GM19468 (cell line): ENCODE results near the gene STX11.
A peak's percentile ranks its signal among the peaks of the same experiment; 100 is the strongest.
"Not testable (repeated sequence)": the region's sequence is repeated elsewhere in the genome, so short reads cannot be mapped to it uniquely, and the experiment has no call there.

Source experiments
- ATAC-seq: cut with Tn5 transposase; IDR thresholded peaks from one replicate; pipeline ENCODE4 v1.9.1; 2021; ENCODE audit warnings: mild to moderate bottlenecking, moderate library complexity, moderate number of reproducible peaks; ENCODE audit not compliant: unreplicated experiment; ENCODE audit errors: extremely low read depth

Gene STX11

DNA sequence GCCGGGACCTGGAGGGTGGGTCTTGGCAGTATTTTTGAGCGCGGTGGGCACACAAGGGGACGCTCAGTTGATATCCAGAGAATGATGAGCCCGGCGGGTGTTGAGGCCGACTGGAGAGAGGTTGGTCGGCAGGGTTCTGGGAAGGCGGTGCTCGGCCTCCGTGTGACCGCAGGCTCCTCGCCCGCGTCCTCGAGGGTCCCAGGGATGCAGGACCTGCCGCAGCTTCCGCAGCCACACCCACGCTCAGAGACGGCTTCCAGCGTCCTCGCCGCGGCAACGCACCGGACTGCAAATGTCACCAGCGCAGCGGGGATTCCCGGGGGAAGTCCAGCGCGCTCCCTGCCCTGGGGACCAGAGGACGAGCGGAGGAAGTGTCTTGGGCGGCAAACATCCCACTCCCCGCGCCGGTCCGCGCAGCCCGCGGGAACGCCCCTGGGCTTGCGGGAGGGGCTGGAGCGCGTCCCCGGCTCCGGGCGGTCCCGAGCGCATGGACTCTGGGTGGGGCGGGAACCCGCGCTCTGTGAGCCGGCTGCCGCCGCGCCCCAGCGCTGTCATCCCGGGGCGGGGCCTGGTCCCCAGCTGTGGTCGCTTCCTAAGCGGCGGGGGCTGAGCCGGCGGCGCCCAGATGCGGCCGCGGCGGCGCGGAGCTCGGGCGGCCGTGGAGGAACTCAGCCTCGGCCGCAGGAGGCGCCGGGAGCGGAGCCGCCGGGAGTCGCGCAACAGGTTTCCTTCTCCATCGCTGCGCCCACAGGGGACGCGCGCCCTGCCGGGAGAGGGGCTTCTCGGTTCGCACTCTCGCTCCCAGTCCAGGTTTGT lies at the start of gene STX11:
Gene STX11, plus strand, starts transcription at position 624 of the 816 bp plus-strand sequence. CDS start 36,111 bp downstream, outside the sequence.
- ATAC-seq, result peak; percentile 64

GRCh38 chr6:144103026-144103563 lies 47.2 kb upstream of the STX11 start:
- no peak for ATAC-seq

DNA sequence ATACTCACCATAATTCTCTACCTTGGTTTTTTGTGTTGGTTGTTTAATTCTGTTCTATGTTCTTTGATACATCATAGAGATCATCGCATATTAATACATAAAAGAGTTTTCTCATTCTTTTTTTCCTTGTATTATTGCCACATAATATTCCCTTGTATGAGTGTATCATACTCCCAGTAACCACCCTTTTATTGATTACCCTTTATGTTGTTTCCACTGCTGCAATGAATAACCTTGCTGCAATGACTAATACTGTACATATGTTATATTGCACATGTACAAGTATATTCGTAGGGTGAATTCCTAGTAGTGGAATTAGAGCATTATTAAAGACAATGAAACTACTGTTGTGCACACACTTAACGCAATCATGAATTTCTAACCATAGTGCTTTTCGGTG lies 45.8 kb upstream of the STX11 start:
- no peak for ATAC-seq

DNA sequence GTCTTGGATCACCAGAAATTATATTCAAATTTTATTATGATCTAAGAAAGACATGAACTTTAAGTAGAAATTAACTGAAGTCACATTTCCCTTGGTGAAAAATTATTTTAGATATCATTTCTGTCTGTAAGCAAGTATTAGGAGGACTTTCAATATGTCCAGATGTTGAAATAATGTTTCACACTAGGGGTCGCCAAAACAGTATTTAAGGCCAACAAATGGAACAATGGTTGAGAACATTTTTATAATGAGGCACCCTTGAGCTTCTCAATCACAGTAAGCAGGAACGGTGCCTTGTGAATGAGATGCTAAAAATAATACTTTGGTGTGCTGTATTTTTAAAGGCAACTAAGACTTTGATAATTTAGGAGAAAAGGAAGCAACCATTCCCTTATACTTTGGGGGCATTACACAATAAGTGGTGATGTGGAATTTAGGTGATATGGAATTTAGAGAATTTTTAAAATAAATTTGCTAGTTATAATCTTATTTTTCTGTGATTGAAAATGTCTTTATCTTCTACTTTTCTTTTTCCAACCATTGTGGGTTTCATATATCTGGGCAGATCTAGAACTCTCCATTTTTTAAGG lies 45.3 kb upstream of the STX11 start:
- peak; percentile 79 for ATAC-seq

GRCh38 chr6:144106206-144106605 lies 44.1 kb upstream of the STX11 start:
- ATAC-seq, result no peak

DNA sequence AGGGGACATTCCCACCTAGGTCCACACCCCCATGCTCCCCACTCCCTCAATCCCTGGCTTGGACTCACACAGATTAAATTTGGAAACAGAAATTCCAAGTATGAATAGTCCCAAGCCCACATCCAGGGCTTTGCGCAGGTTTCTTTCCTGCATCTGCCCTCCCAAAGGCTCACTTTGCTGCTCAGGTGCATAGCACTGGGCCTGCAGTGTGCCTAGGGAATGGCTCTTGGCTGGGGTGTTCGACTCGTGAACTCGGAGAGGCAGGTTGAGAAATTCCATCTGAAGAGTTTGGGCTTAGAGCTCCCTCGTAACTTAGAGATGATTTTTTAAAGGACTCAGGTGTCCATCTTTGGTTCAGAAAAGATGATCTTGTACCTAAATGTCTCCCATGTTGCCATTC lies 40.1 kb upstream of the STX11 start:
- ATAC-seq, result no peak

GRCh38 chr6:144113366-144113765 lies 37.0 kb upstream of the STX11 start:
- ATAC-seq, result no peak

- ATAC-seq, result no peak
Observed at GRCh38 chr6:144115219-144115618, 35.1 kb upstream of the STX11 start.

DNA sequence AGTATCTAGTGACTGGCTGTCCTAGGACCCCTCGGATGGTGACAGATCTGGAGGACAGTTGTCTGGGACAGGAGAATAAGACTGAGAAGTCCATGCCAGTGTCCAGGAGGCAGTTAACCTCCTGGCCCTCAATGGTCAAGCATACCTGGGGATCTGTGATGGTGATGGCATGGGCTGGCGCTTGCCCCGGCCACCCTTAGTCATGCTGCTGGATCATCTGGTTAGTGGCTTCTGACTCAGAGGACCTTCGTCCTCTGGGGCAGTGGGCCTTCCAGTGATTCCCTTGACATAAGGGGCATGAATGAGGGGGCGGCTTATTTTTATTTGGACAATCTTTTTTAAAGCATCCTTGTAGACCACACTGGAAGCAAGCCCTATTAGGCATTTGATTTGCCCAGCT lies 30.9 kb upstream of the STX11 start:
- ATAC-seq, result no peak

GRCh38 chr6:144122861-144123260 lies 27.5 kb upstream of the STX11 start:
- ATAC-seq, result no peak

DNA sequence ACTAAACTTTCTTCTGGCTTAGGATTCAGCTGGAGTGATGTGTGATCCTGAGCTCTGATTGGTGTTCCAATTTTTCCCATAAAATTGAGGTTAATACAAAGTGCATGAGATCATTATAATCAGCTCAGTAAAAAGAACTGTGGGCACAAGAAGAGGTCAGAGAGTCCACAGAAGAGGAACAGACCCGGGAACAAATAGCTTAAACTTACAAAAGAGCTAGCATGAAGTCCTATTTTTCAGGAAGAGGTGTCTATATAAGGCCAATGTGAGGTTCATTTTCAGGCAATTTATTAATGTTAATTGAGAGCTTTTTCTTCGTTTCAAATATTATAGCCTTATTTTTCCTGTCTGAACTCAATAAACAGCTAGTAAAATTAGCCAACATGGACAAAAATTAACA lies 26.9 kb upstream of the STX11 start:
- no peak for ATAC-seq

DNA sequence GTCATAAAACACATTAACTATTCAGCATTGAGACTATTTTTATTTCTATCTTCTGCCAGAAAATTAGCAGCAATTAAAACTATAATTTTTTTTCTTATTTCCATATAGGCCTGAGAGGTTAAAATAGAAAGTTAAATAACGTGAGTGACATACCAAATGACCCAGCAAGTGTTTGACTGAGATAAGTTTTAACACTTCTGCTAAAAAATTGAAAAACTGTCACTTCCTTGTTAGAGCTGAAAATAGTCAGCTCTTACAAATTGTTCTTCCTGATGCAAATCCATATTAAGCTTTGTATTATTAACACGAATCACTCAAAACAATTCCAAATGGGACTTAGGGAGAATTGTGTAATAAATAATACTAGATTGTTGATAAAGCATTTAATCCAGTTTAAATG lies 26.5 kb upstream of the STX11 start:
- no peak for ATAC-seq

DNA sequence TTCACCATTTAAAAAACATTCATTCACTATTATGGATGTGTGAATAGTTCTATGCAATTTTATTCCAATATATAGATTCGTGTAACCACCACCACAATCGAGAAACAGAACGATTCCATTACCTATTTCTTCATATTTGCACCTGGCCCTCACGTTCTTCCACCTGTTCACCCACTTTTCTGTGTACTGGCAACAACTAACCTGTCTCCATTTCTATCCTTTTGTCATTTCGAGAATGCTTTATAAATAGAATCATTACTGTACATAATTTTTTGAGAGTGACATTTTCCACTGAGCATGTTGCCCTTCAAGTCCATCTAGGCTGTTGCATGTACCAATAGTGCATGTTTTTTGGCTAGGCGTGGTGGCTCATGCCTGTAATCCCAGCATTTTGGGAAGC lies 23.2 kb upstream of the STX11 start:
- ATAC-seq, result no peak

DNA sequence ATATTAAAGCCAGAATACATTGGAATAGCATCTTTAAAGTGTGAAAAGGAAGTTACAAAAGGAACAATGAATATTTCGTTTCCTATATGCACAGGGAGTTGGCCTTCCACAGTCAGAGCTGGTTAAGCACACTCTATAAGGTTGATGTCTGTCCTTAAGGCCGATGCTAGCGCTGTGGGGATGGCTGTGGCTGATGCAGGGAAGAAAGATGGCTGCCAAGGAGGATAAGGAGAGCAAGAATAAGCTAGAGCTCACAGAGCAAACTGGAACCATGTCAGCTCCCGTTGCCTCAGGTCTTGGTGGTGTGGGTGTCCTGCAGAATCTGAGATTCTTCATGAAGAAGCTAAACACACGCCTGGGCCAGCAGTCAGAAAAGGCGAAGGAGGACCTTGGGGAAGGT lies 20.8 kb upstream of the STX11 start:
- ATAC-seq, result no peak

GRCh38 chr6:144131248-144131709 lies 19.0 kb upstream of the STX11 start:
- no peak for ATAC-seq

DNA sequence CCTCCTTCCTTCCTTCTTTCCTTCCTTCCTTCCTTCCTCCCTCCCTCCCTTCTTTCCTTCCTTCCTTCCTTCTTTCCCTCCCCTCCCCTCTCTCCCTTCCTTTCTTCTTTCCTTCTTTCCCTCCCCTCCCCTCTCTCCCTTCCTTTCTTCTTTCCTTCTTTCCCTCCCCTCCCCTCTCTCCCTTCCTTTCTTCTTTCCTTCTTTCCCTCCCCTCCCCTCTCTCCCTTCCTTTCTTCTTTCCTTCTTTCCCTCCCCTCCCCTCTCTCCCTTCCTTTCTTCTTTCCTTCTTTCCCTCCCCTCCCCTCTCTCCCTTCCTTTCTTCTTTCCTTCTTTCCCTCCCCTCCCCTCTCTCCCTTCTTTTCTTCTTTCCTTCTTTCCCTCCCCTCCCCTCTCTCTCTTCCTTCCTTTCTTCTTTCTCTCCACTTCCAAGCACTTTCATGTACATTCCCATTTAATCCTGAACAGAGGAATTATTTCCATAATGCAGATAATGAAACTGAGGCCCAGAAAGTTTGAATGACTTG lies 18.1 kb upstream of the STX11 start:
- not testable (repeated sequence) for ATAC-seq

- ATAC-seq, result no peak
Observed at GRCh38 chr6:144133225-144133821, 17.0 kb upstream of the STX11 start.

GRCh38 chr6:144134176-144134575 lies 16.1 kb upstream of the STX11 start:
- no peak for ATAC-seq

- no peak for ATAC-seq
Observed at GRCh38 chr6:144134737-144135136, 15.6 kb upstream of the STX11 start.

- no peak for ATAC-seq
Observed at GRCh38 chr6:144138542-144138941, 11.8 kb upstream of the STX11 start.

DNA sequence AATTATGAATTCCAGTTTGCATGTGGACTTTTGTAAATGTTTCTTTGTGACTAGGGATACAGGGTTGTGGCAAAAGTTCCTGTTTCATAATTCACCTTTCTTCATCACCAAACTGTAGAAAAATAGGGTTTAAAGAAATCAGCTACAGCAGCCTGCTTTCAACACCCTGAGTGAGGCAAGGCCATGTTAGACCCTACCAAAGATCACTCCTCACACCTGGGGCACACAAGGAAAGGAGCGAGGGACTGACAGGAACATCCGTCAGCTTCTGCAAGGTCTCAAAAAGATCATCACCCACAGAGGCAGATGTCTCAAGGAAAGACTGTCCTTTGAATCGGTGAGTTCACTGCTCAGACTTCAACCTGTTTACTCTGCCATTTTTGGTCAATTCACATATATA lies 10.5 kb upstream of the STX11 start:
- no peak for ATAC-seq
